Endodermal cell (in vitro differentiated cells): ENCODE results near the gene CADM1. TPM values are rescaled to one million over a fixed set of nuclear protein-coding genes. Genes with fewer than 3 reads are reported as not detected.

Experiments
- DNase-seq: peaks from one replicate; pipeline ENCODE4 v3.0.0-alpha.2; 2017
- H3K27ac ChIP-seq: 2 replicates; pipeline ENCODE4 v1.5.1; 2013; ENCODE audit warnings: mild to moderate bottlenecking, low read depth, low read length, moderate library complexity
- H3K27me3 ChIP-seq: 2 replicates; pipeline ENCODE4 v1.6.1; 2013; ENCODE audit warnings: mild to moderate bottlenecking, low read length, moderate library complexity; ENCODE audit not compliant: insufficient read depth, control insufficient read depth, poor library complexity, severe bottlenecking
- H3K36me3 ChIP-seq: 2 replicates; pipeline ENCODE4 v1.7.0; 2013; ENCODE audit warnings: mild to moderate bottlenecking, low read length, moderate library complexity; ENCODE audit not compliant: control insufficient read depth, insufficient read depth
- H3K4me1 ChIP-seq: one replicate; pipeline ENCODE4 v1.7.0; 2013; ENCODE audit warnings: low read length; ENCODE audit not compliant: control insufficient read depth, insufficient read depth
- H3K4me3 ChIP-seq: 2 replicates; pipeline ENCODE4 v1.5.1; 2013; ENCODE audit warnings: mild to moderate bottlenecking, low read length, moderate library complexity
- H3K9ac ChIP-seq: 2 replicates; pipeline ENCODE4 v1.6.1; 2013; ENCODE audit warnings: mild to moderate bottlenecking, low read length, moderate library complexity; ENCODE audit not compliant: poor library complexity, severe bottlenecking; ENCODE audit errors: extremely low read depth
- H3K9me3 ChIP-seq: 2 replicates; pipeline ENCODE4 v1.6.1; 2013; ENCODE audit warnings: mild to moderate bottlenecking, low read length, moderate library complexity; ENCODE audit not compliant: control insufficient read depth
- H3K27ac Mint-ChIP-seq: 2 replicates; pipeline ENCODE4 v1.8.0; 2020; ENCODE audit warnings: mixed read lengths
- H3K27me3 Mint-ChIP-seq: 2 replicates; pipeline ENCODE4 v1.8.0; 2021; ENCODE audit warnings: mild to moderate bottlenecking, mixed read lengths; ENCODE audit not compliant: insufficient read depth
- H3K36me3 Mint-ChIP-seq: 2 replicates; pipeline ENCODE4 v1.8.0; 2020; ENCODE audit warnings: low read depth, mixed read lengths
- H3K4me1 Mint-ChIP-seq: 2 replicates; pipeline ENCODE4 v1.8.0; 2020; ENCODE audit warnings: mixed read lengths
- H3K4me3 Mint-ChIP-seq: 2 replicates; pipeline ENCODE4 v1.8.0; 2020; ENCODE audit warnings: mild to moderate bottlenecking, moderate library complexity, mixed read lengths
- H3K9me3 Mint-ChIP-seq: 2 replicates; pipeline ENCODE4 v1.8.0; 2020; ENCODE audit warnings: mild to moderate bottlenecking, mixed read lengths
- CTCF ChIP-seq: fragments of 200-600 bp; sonication (generic); conservative IDR thresholded peaks from 2 replicates; pipeline ENCODE4 v1.5.0; 2021; ENCODE audit warnings: antibody characterized with exemption, mild to moderate bottlenecking
- WGBS, 2 experiments: methylation state at CpG; one replicate each; pipeline versions ENCODE4 v1.1.5 to v1.1.7; 2013; ENCODE audit warnings: missing lambda C conversion rate in 2 of 2, mixed read lengths in 1 of 2; ENCODE audit not compliant: insufficient coverage in 1 of 2, insufficient read length in 1 of 2; 5-methylcytosine and 5-hydroxymethylcytosine counted together
- total RNA-seq, 2 donors: library from RNA; stranded (reverse); fragmentation: NEBNext Ultra II Directional in 1 of 2; extraction: Animal tissue kit (Norgen Biotek cat#: 25700) in 1 of 2; gene quantifications; 2 replicates in 1 of 2; 3 replicates in 1 of 2; pipeline ENCODE4 v1.2.1, GENCODE V29; 2021

Gene CADM1
- total RNA-seq, 2 donors from 2014 or later = 76.3 to 88.2 TPM

GRCh38 chr11:115493905-115494304, 10.3 kb downstream of the CADM1 start:
- H3K4me1 Mint-ChIP-seq = peaks cover 57% of the 10 kb centered on the region
- no peaks in the 10 kb centered on the region for H3K27me3 ChIP-seq
- no peaks in the 10 kb centered on the region for H3K36me3 ChIP-seq
- no peak for TF ChIP-seq CTCF
- no peaks in the 10 kb centered on the region for H3K9me3 ChIP-seq
- H3K27ac ChIP-seq = no peak overlapping the region
- H3K4me1 ChIP-seq = peaks cover 14% of the 10 kb centered on the region
- no peak for DNase-seq
- H3K36me3 Mint-ChIP-seq = no peaks in the 10 kb centered on the region
- no peaks in the 10 kb centered on the region for H3K27me3 Mint-ChIP-seq
- no peak overlapping the region for H3K27ac Mint-ChIP-seq
- no peak overlapping the region for H3K4me3 ChIP-seq
- no peaks in the 10 kb centered on the region for H3K9me3 Mint-ChIP-seq
- no peak overlapping the region for H3K9ac ChIP-seq
- H3K4me3 Mint-ChIP-seq = no peak overlapping the region
- 94 to 100% methylated on average over 2 of the region's 2 CpGs for WGBS, 2 experiments

- Mint-ChIP-seq H3K27me3 (no peaks in the 10 kb centered on the region), H3K9me3 (no peaks in the 10 kb centered on the region), H3K4me3 (no peak overlapping the region), H3K27ac (no peak overlapping the region), H3K4me1 (peaks cover 58% of the 10 kb centered on the region), H3K36me3 (no peaks in the 10 kb centered on the region)
- no peak overlapping the region for H3K4me3 ChIP-seq
- 100% methylated on average over 1 of the region's 1 CpG; no CpG with 5 or more reads in 1 of the 2 experiments for WGBS, 2 experiments
- no peak for TF ChIP-seq CTCF
- no peaks in the 10 kb centered on the region for H3K27me3 ChIP-seq
- H3K4me1 ChIP-seq = peaks cover 14% of the 10 kb centered on the region
- DNase-seq = no peak
- H3K36me3 ChIP-seq = no peaks in the 10 kb centered on the region
- H3K9ac ChIP-seq = no peak overlapping the region
- no peaks in the 10 kb centered on the region for H3K9me3 ChIP-seq
- no peak overlapping the region for H3K27ac ChIP-seq
Measured at GRCh38 chr11:115493488-115493887, 10.7 kb downstream of the CADM1 start.

GRCh38 chr11:115489466-115489865, 14.7 kb downstream of the CADM1 start:
- no peak overlapping the region for H3K4me3 Mint-ChIP-seq
- no peak for DNase-seq
- peaks cover 3% of the 10 kb centered on the region for H3K9me3 Mint-ChIP-seq
- Histone ChIP-seq H3K4me1 (no peaks in the 10 kb centered on the region), H3K27me3 (no peaks in the 10 kb centered on the region), H3K4me3 (no peak overlapping the region), H3K9me3 (peaks cover 10% of the 10 kb centered on the region), H3K9ac (no peak overlapping the region), H3K27ac (no peak overlapping the region), H3K36me3 (no peaks in the 10 kb centered on the region)
- WGBS, 2 experiments = 93 to 100% methylated on average over 3 to 4 of the region's 4 CpGs
- H3K4me1 Mint-ChIP-seq = peaks cover 31% of the 10 kb centered on the region
- no peak for TF ChIP-seq CTCF
- peaks cover 3% of the 10 kb centered on the region for H3K27me3 Mint-ChIP-seq
- H3K36me3 Mint-ChIP-seq = peaks cover 12% of the 10 kb centered on the region
- no peak overlapping the region for H3K27ac Mint-ChIP-seq
